Astrocyte (in vitro differentiated cells and primary cell): ENCODE data around the gene PHF10. TPM values are rescaled to one million over a fixed set of nuclear protein-coding genes. Genes with fewer than 3 reads are reported as not detected.
"Not testable (repeated sequence)": the region's sequence is repeated elsewhere in the genome, so short reads cannot be mapped to it uniquely, and the experiment has no call there.

Experiments used
- DNase-seq: peaks from one replicate; pipeline ENCODE4 v3.0.0-alpha.2; 2010; ENCODE audit warnings: low read depth
- FAIRE-seq: peaks from 2 replicates; lab custom pipeline; 2011; peaks lifted over from hg19 to GRCh38; lab: Jason Lieb, UNC
- H2AFZ ChIP-seq: 2 replicates; pipeline ENCODE4 v1.6.0; 2012; ENCODE audit warnings: low read depth, low read length, inconsistent platforms
- H3K27ac ChIP-seq: 2 replicates; pipeline ENCODE4 v1.5.1; 2011; ENCODE audit warnings: low read depth, low read length, inconsistent platforms
- H3K27me3 ChIP-seq: 2 replicates; pipeline ENCODE4 v1.6.0; 2011; ENCODE audit warnings: low read length, inconsistent platforms; ENCODE audit not compliant: insufficient read depth
- H3K36me3 ChIP-seq: 2 replicates; pipeline ENCODE4 v1.5.1; 2011; ENCODE audit warnings: low read length, inconsistent platforms; ENCODE audit not compliant: insufficient read depth
- H3K4me1 ChIP-seq: 2 replicates; pipeline ENCODE4 v1.5.1; 2011; ENCODE audit warnings: low read length, inconsistent platforms; ENCODE audit not compliant: insufficient read depth
- H3K4me2 ChIP-seq: 2 replicates; pipeline ENCODE4 v1.6.0; 2012; ENCODE audit warnings: low read length, inconsistent platforms
- H3K4me3 ChIP-seq: 2 replicates; pipeline ENCODE4 v1.5.1; 2011; ENCODE audit warnings: low read depth, mild to moderate bottlenecking, low read length, inconsistent platforms; ENCODE audit not compliant: insufficient read depth
- H3K79me2 ChIP-seq: 2 replicates; pipeline ENCODE4 v1.6.0; 2012; ENCODE audit warnings: mild to moderate bottlenecking, low read length, inconsistent platforms; ENCODE audit not compliant: insufficient read depth
- H3K9ac ChIP-seq: 2 replicates; pipeline ENCODE4 v1.6.0; 2012; ENCODE audit warnings: mild to moderate bottlenecking, low read length, inconsistent platforms
- H3K9me3 ChIP-seq: 2 replicates; pipeline ENCODE4 v1.5.1; 2012; ENCODE audit warnings: low read depth, mild to moderate bottlenecking, low read length, inconsistent platforms; ENCODE audit not compliant: insufficient read depth
- H4K20me1 ChIP-seq: 2 replicates; pipeline ENCODE4 v1.6.0; 2012; ENCODE audit warnings: low read length, inconsistent platforms; ENCODE audit not compliant: insufficient read depth
- H3K27ac Mint-ChIP-seq: one replicate; pipeline ENCODE4 v1.8.0; 2021; ENCODE audit warnings: mild to moderate bottlenecking, mixed read lengths; ENCODE audit not compliant: unreplicated experiment
- H3K27me3 Mint-ChIP-seq: one replicate; pipeline ENCODE4 v1.8.0; 2021; ENCODE audit warnings: low read depth, mixed read lengths; ENCODE audit not compliant: unreplicated experiment
- H3K36me3 Mint-ChIP-seq: one replicate; pipeline ENCODE4 v1.8.0; 2021; ENCODE audit warnings: low read depth, mixed read lengths; ENCODE audit not compliant: unreplicated experiment
- H3K4me1 Mint-ChIP-seq: one replicate; pipeline ENCODE4 v1.8.0; 2021; ENCODE audit warnings: low read depth, mixed read lengths; ENCODE audit not compliant: unreplicated experiment
- H3K4me3 Mint-ChIP-seq: one replicate; pipeline ENCODE4 v1.8.0; 2021; ENCODE audit warnings: mild to moderate bottlenecking, moderate library complexity, mixed read lengths; ENCODE audit not compliant: unreplicated experiment
- H3K9me3 Mint-ChIP-seq: one replicate; pipeline ENCODE4 v1.8.0; 2021; ENCODE audit warnings: mild to moderate bottlenecking, mixed read lengths; ENCODE audit not compliant: unreplicated experiment
- CTCF ChIP-seq: IDR thresholded peaks from 2 replicates; pipeline ENCODE4 v1.5.1; 2011; ENCODE audit warnings: low read depth, mild to moderate bottlenecking, inconsistent platforms, low read length, moderate library complexity; ENCODE audit not compliant: insufficient read depth
- EZH2 ChIP-seq: IDR thresholded peaks from 2 replicates; pipeline ENCODE4 v1.6.1; 2012; ENCODE audit warnings: mild to moderate bottlenecking, low read length, inconsistent platforms; ENCODE audit not compliant: insufficient read depth
- total RNA-seq: library from RNA; stranded (reverse); gene quantifications from 2 replicates; pipeline ENCODE4 v1.2.1, GENCODE V29; 2021

Gene PHF10
- total RNA-seq, 1 donor from 2014 or later: 30.9 TPM

- peaks cover 7% of the 10 kb centered on the region for H3K36me3 ChIP-seq
- peaks cover 33% of the 10 kb centered on the region for H3K4me1 ChIP-seq
- no peaks in the 10 kb centered on the region for H3K9me3 ChIP-seq
- H3K27me3 Mint-ChIP-seq: no peaks in the 10 kb centered on the region
- H3K27ac Mint-ChIP-seq: peak overlapping the region; percentile 85
- peak overlapping the region; percentile 86 for H3K4me2 ChIP-seq
- H3K9ac ChIP-seq: peak overlapping the region; percentile 95
- DNase-seq: peak; percentile 12
- FAIRE-seq: no peak
- peaks cover 28% of the 10 kb centered on the region for H4K20me1 ChIP-seq
- peaks cover 6% of the 10 kb centered on the region for H3K36me3 Mint-ChIP-seq
- no peaks in the 10 kb centered on the region for H3K27me3 ChIP-seq
- H3K4me1 Mint-ChIP-seq: peaks cover 28% of the 10 kb centered on the region
- peak overlapping the region; percentile 87 for H3K27ac ChIP-seq
- peaks cover 72% of the 10 kb centered on the region for H3K79me2 ChIP-seq
- peak overlapping the region; percentile 85 for H2AFZ ChIP-seq
- H3K4me3 Mint-ChIP-seq: peak overlapping the region; percentile 91
- H3K9me3 Mint-ChIP-seq: no peaks in the 10 kb centered on the region
- TF ChIP-seq EZH2 (no peak), CTCF (no peak)
- peak overlapping the region; percentile 83 for H3K4me3 ChIP-seq
Measured at GRCh38 chr6:169701311-169701953, 22.9 kb downstream of the PHF10 start.

GRCh38 chr6:169700296-169700695 is 24.0 kb downstream of the PHF10 start:
- Histone ChIP-seq H2AFZ (no peak overlapping the region), H4K20me1 (peaks cover 27% of the 10 kb centered on the region), H3K4me3 (no peak overlapping the region), H3K9me3 (no peaks in the 10 kb centered on the region), H3K27ac (no peak overlapping the region), H3K4me2 (peak overlapping the region; percentile 86), H3K79me2 (peaks cover 66% of the 10 kb centered on the region), H3K27me3 (no peaks in the 10 kb centered on the region), H3K9ac (peak overlapping the region; percentile 28), H3K4me1 (peaks cover 33% of the 10 kb centered on the region), H3K36me3 (peaks cover 7% of the 10 kb centered on the region)
- Mint-ChIP-seq H3K36me3 (peaks cover 12% of the 10 kb centered on the region), H3K27ac (no peak overlapping the region), H3K27me3 (no peaks in the 10 kb centered on the region), H3K4me3 (peak overlapping the region; percentile 91), H3K9me3 (peaks cover 4% of the 10 kb centered on the region), H3K4me1 (peaks cover 22% of the 10 kb centered on the region)
- FAIRE-seq (no peak), DNase-seq (peak; percentile 57)
- TF ChIP-seq CTCF: no peak
- TF ChIP-seq EZH2: no peak

GRCh38 chr6:169697115-169697514 is 27.2 kb downstream of the PHF10 start:
- Histone ChIP-seq H3K79me2 (peaks cover 51% of the 10 kb centered on the region), H3K4me1 (peaks cover 17% of the 10 kb centered on the region)
- H3K36me3 ChIP-seq, H3K27me3 ChIP-seq, H2AFZ ChIP-seq, H3K27ac Mint-ChIP-seq, H3K4me1 Mint-ChIP-seq, H3K4me3 Mint-ChIP-seq, H3K27ac ChIP-seq, H3K4me3 ChIP-seq, H3K4me2 ChIP-seq, H3K27me3 Mint-ChIP-seq, H4K20me1 ChIP-seq, DNase-seq, FAIRE-seq, H3K9ac ChIP-seq, H3K9me3 ChIP-seq, H3K9me3 Mint-ChIP-seq: not testable (repeated sequence)
- peaks cover 12% of the 10 kb centered on the region for H3K36me3 Mint-ChIP-seq
- TF ChIP-seq CTCF: peak; percentile 21
